Glutamatergic neuron (in vitro differentiated cells): Measurements from ENCODE around the gene CYP27B1. TPM values are rescaled to one million over a fixed set of nuclear protein-coding genes. Genes with fewer than 3 reads are reported as not detected.

Source experiments
- DNase-seq: peaks from one replicate; pipeline ENCODE4 v3.0.0; 2022
- H3K27ac Mint-ChIP-seq: one replicate; pipeline ENCODE4 v1.8.0; 2020; ENCODE audit warnings: mild to moderate bottlenecking, mixed read lengths, inconsistent platforms; ENCODE audit not compliant: unreplicated experiment
- H3K27me3 Mint-ChIP-seq: one replicate; pipeline ENCODE4 v1.8.0; 2020; ENCODE audit warnings: mild to moderate bottlenecking, moderate library complexity, mixed read lengths, inconsistent platforms; ENCODE audit not compliant: unreplicated experiment
- H3K36me3 Mint-ChIP-seq: one replicate; pipeline ENCODE4 v1.8.0; 2020; ENCODE audit warnings: mild to moderate bottlenecking, mixed read lengths, inconsistent platforms; ENCODE audit not compliant: unreplicated experiment
- H3K4me1 Mint-ChIP-seq: one replicate; pipeline ENCODE4 v1.8.0; 2020; ENCODE audit warnings: mild to moderate bottlenecking, low read depth, mixed read lengths, inconsistent platforms; ENCODE audit not compliant: unreplicated experiment
- H3K4me3 Mint-ChIP-seq: one replicate; pipeline ENCODE4 v1.8.0; 2020; ENCODE audit warnings: mild to moderate bottlenecking, mixed read lengths, inconsistent platforms; ENCODE audit not compliant: unreplicated experiment
- H3K9me3 Mint-ChIP-seq: one replicate; pipeline ENCODE4 v1.8.0; 2020; ENCODE audit warnings: mild to moderate bottlenecking, moderate library complexity, mixed read lengths, inconsistent platforms; ENCODE audit not compliant: unreplicated experiment
- CTCF ChIP-seq: fragments of 200-600 bp; sonication (generic); IDR thresholded peaks from one replicate; pipeline ENCODE4 v1.5.0; 2021; ENCODE audit not compliant: partially characterized antibody, unreplicated experiment
- total RNA-seq: library from RNA; stranded (reverse); fragmentation: NEBNext Ultra II Directional; extraction: Animal tissue kit (Norgen Biotek cat#: 25700); gene quantifications from one replicate; pipeline ENCODE4 v1.2.1, GENCODE V29; 2021; ENCODE audit not compliant: unreplicated experiment

The CYP27B1 gene
- total RNA-seq, 1 donor from 2014 or later = 1.7 TPM

- no peak overlapping the region for H3K27ac Mint-ChIP-seq
- no peaks in the 10 kb centered on the region for H3K36me3 Mint-ChIP-seq
These were observed 46.5 kb upstream of the CYP27B1 start for GRCh38 chr12:57813111-57813970.

GRCh38 chr12:57811028-57811755, 44.3 kb upstream of the CYP27B1 start:
- Mint-ChIP-seq H3K36me3 (no peaks in the 10 kb centered on the region), H3K27ac (no peak overlapping the region), H3K4me1 (peaks cover under 1% of the 10 kb centered on the region), H3K27me3 (peaks cover 7% of the 10 kb centered on the region), H3K9me3 (peaks cover 2% of the 10 kb centered on the region), H3K4me3 (no peak overlapping the region)
- DNase-seq = no peak
- TF ChIP-seq CTCF = no peak

More at GRCh38 chr12:57813111-57813970, 46.5 kb upstream of the CYP27B1 start:
- peaks cover 2% of the 10 kb centered on the region for H3K9me3 Mint-ChIP-seq
- peaks cover 16% of the 10 kb centered on the region for H3K4me1 Mint-ChIP-seq
- no peak for DNase-seq
- TF ChIP-seq CTCF = no peak
- no peak overlapping the region for H3K4me3 Mint-ChIP-seq
- H3K27me3 Mint-ChIP-seq = peaks cover 8% of the 10 kb centered on the region

GRCh38 chr12:57810450-57810849, 43.6 kb upstream of the CYP27B1 start:
- Mint-ChIP-seq H3K9me3 (peaks cover 2% of the 10 kb centered on the region), H3K27me3 (peaks cover 7% of the 10 kb centered on the region), H3K36me3 (no peaks in the 10 kb centered on the region), H3K27ac (no peak overlapping the region), H3K4me3 (no peak overlapping the region), H3K4me1 (no peaks in the 10 kb centered on the region)
- DNase-seq = no peak
- TF ChIP-seq CTCF = no peak

GRCh38 chr12:57809425-57809824, 42.5 kb upstream of the CYP27B1 start:
- Mint-ChIP-seq H3K27me3 (peaks cover 7% of the 10 kb centered on the region), H3K4me1 (no peaks in the 10 kb centered on the region), H3K27ac (no peak overlapping the region), H3K36me3 (no peaks in the 10 kb centered on the region), H3K9me3 (peaks cover 2% of the 10 kb centered on the region), H3K4me3 (no peak overlapping the region)
- TF ChIP-seq CTCF = no peak
- DNase-seq = no peak

GRCh38 chr12:57808351-57808750, 41.5 kb upstream of the CYP27B1 start:
- no peak for DNase-seq
- H3K4me3 Mint-ChIP-seq = no peak overlapping the region

More at GRCh38 chr12:57808351-57808750, 41.5 kb upstream of the CYP27B1 start:
- Mint-ChIP-seq H3K36me3 (no peaks in the 10 kb centered on the region), H3K4me1 (no peaks in the 10 kb centered on the region), H3K9me3 (peaks cover 2% of the 10 kb centered on the region), H3K27ac (no peak overlapping the region), H3K27me3 (peaks cover 7% of the 10 kb centered on the region)
- no peak for TF ChIP-seq CTCF
